ENCODE measurements around the gene HPS4. TPM values are rescaled to one million over a fixed set of nuclear protein-coding genes. Genes with fewer than 3 reads are reported as not detected.

HPS4 gene
- total RNA-seq, 2 experiments from 2014 or later, result 51.8 to 53.5 TPM

DNA sequence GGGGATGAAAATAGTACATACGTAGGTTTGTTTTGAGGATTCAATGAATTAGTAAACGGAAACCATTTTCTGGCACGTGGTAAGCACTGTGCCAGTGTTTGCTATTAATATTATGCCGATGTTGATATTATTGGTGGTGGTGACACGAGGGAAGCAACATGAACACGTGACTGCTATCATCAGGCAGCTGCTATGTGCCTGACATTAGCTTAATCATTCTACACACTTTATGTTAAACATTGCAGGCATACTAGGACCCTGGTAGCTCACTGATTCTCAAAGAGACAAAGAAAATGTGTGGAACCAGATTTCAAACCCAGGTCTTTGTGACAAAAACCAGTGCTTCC lies 750 bp upstream of the HPS4 start:
- Mint-ChIP-seq H3K36me3 (ENCODE audit: low read depth) (peaks cover 36% of the 10 kb centered on the region), H3K4me3 (peak overlapping the region; percentile 94), H3K27ac (peak overlapping the region; percentile 89), H3K4me1 (ENCODE audit: low read depth) (peaks cover 54% of the 10 kb centered on the region), H3K27me3 (no peaks in the 10 kb centered on the region), H3K9me3 (no peaks in the 10 kb centered on the region)
- POLR2A ChIA-PET, result interaction anchor here (0.6 to 3.6 kb wide), 17 partner anchors 8 to 198 kb away, joined by 3 to 16 read pairs (median 5); no protein-coding TSS in a partner anchor
- TF ChIP-seq, protein P1, sequence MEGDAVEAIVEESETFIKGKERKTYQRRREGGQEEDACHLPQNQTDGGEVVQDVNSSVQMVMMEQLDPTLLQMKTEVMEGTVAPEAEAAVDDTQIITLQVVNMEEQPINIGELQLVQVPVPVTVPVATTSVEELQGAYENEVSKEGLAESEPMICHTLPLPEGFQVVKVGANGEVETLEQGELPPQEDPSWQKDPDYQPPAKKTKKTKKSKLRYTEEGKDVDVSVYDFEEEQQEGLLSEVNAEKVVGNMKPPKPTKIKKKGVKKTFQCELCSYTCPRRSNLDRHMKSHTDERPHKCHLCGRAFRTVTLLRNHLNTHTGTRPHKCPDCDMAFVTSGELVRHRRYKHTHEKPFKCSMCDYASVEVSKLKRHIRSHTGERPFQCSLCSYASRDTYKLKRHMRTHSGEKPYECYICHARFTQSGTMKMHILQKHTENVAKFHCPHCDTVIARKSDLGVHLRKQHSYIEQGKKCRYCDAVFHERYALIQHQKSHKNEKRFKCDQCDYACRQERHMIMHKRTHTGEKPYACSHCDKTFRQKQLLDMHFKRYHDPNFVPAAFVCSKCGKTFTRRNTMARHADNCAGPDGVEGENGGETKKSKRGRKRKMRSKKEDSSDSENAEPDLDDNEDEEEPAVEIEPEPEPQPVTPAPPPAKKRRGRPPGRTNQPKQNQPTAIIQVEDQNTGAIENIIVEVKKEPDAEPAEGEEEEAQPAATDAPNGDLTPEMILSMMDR (IDR thresholded peaks at IDR 0.05), result no peak
- DNase-seq (no peak), ATAC-seq (no peak)
- CTCF ChIA-PET, result interaction anchor here (0.9 to 3.7 kb wide), 10 partner anchors 15 to 181 kb away, joined by 3 to 14 read pairs (median 3); no protein-coding TSS in a partner anchor
- intact Hi-C loops (cut with micrococcal nuclease), result no loop called here

DNA sequence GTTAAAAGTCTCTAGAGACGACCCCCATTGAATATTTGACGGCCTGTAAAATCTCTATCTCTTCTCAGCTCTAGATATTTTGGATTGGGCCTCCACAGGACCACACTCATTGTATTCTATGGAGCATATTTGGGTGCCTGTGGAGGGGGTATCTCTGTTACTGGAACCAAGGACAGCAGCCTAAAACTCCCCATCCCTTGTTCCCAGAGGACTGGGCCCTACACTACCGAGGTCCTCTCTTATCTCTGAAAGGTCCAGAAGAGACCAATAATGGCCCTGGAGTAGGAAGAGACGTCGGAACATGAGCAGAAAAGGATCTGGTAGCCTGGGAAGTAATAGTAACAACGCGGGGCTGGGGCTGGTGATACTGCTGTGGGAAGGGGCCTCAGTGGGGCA lies 542 bp downstream of the HPS4 start:
- no peaks in the 10 kb centered on the region for H3K27me3 Mint-ChIP-seq
- DNase-seq (no peak), ATAC-seq (no peak)
- POLR2A ChIA-PET, result interaction anchor here (0.7 to 3.6 kb wide), 18 partner anchors 9 to 748 kb away, joined by 3 to 16 read pairs (median 4); partner anchors contain the start of genes ASPHD2 and TFIP11
- H3K4me1 Mint-ChIP-seq (ENCODE audit: low read depth), result peaks cover 62% of the 10 kb centered on the region
- intact Hi-C loops (cut with micrococcal nuclease), result no loop called here
- peak overlapping the region; percentile 94 for H3K4me3 Mint-ChIP-seq
- H3K9me3 Mint-ChIP-seq, result no peaks in the 10 kb centered on the region
- peaks cover 35% of the 10 kb centered on the region for H3K36me3 Mint-ChIP-seq (ENCODE audit: low read depth)
- CTCF ChIA-PET, result interaction anchor here (1.1 to 7.7 kb wide), 11 partner anchors 9 to 190 kb away, joined by 3 to 48 read pairs (median 8); no protein-coding TSS in a partner anchor
- H3K27ac Mint-ChIP-seq, result peak overlapping the region; percentile 98
- TF ChIP-seq, protein P1 (IDR thresholded peaks at IDR 0.05), result no peak

DNA sequence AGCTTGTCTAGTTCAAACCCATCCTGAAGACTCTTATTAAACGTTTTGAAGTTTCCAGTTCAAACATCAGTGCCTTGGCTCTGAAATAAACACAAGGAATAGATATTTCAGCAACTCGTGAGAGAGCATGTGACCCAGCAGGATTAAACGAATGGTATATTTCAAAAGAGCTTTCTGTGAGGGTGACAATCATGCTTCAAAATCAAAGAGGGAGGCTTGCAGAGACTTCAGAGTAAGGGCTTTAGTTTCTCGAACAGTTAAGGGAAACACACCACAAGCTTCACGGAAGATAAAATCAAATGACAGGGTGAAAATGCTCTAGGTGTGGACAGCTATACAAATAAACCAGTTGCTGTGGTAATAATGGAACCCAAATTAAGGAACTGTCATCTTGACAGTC lies 1.4 kb downstream of the HPS4 start:
- no peaks in the 10 kb centered on the region for H3K9me3 Mint-ChIP-seq
- DNase-seq (no peak), ATAC-seq (no peak)
- peak overlapping the region; percentile 94 for H3K4me3 Mint-ChIP-seq
- H3K27ac Mint-ChIP-seq, result peak overlapping the region; percentile 98
- H3K27me3 Mint-ChIP-seq, result no peaks in the 10 kb centered on the region
- ChIA-PET CTCF (interaction anchor here (0.9 to 7.7 kb wide), 12 partner anchors 8 to 191 kb away, joined by 3 to 48 read pairs (median 7); no protein-coding TSS in a partner anchor), POLR2A (interaction anchor here (0.7 to 3.6 kb wide), 7 partner anchors 8 to 190 kb away, joined by 3 to 16 read pairs (median 4); no protein-coding TSS in a partner anchor)
- H3K36me3 Mint-ChIP-seq (ENCODE audit: low read depth), result peaks cover 43% of the 10 kb centered on the region
- peaks cover 71% of the 10 kb centered on the region for H3K4me1 Mint-ChIP-seq (ENCODE audit: low read depth)
- TF ChIP-seq, protein P1 (IDR thresholded peaks at IDR 0.05), result no peak
- intact Hi-C loops (cut with micrococcal nuclease), result no loop called here

DNA sequence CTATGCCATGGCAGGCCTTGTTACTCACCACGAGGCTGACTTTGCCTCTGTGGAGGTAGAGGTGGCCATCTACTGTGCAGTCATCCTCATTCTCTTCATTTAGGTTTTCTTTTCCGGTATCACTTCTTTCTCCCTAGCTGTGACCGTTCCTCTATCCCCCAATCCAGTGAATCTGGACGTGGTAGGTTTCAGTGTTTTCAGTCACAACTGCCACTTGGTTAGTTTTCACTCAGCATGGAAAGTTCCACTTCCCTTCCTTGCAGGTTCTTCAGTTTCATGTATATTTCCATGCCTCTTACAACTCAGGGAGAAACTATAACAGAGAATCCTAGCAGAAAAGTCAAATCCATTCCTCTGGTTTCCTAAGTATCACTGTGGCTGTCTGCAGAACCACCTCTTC lies 1.9 kb downstream of the HPS4 start:
- intact Hi-C loops (cut with micrococcal nuclease), result no loop called here
- ATAC-seq (no peak), DNase-seq (peak; percentile 17)
- CTCF ChIA-PET, result interaction anchor here (0.9 to 7.7 kb wide), 13 partner anchors 8 to 192 kb away, joined by 3 to 48 read pairs (median 6); no protein-coding TSS in a partner anchor
- TF ChIP-seq, protein P1 (IDR thresholded peaks at IDR 0.05), result no peak
- Mint-ChIP-seq H3K9me3 (no peaks in the 10 kb centered on the region), H3K27ac (peak overlapping the region; percentile 98), H3K36me3 (ENCODE audit: low read depth) (peaks cover 47% of the 10 kb centered on the region), H3K4me3 (peak overlapping the region; percentile 94), H3K27me3 (no peaks in the 10 kb centered on the region), H3K4me1 (ENCODE audit: low read depth) (peaks cover 76% of the 10 kb centered on the region)
- POLR2A ChIA-PET, result interaction anchor here (0.8 to 3.6 kb wide), 3 partner anchors 10 to 169 kb away, joined by 3 to 14 read pairs (median 5); no protein-coding TSS in a partner anchor

DNA sequence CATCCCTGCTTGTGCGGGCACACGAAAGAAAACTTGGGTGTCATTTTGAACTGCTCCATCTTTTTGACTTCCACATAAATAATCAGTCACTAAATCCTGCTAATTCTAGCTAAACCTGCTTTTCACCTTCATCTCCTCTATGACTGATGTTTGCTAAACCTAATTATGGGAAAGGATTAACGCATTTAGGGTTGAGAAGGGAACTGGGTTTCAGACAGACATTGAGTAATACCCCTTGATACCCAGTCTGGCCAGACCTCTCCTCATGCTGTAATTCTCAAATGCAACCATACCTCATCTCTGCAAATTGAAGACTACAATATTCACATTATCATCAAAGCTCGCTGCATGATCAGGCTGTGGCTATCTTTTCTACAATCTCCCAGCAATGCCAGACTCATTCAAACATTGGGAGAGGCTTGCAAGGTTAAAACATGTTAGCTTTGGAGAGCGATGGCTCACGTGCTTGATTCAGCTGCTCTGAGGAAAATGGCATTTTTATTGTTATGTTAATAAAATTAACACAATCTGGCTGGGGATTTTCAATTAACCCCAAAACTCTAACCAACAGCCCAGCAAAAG lies 2.4 kb downstream of the HPS4 start:
- intact Hi-C loops (cut with micrococcal nuclease), result no loop called here
- POLR2A ChIA-PET, result interaction anchor here (0.7 to 3.6 kb wide), 4 partner anchors 11 to 192 kb away, joined by 3 to 14 read pairs (median 4); no protein-coding TSS in a partner anchor
- H3K27ac Mint-ChIP-seq, result peak overlapping the region; percentile 98
- peak overlapping the region; percentile 75 for H3K4me3 Mint-ChIP-seq
- TF ChIP-seq, protein P1 (IDR thresholded peaks at IDR 0.05), result no peak
- peaks cover 76% of the 10 kb centered on the region for H3K4me1 Mint-ChIP-seq (ENCODE audit: low read depth)
- DNase-seq, result no peak
- no peaks in the 10 kb centered on the region for H3K9me3 Mint-ChIP-seq
- CTCF ChIA-PET, result interaction anchor here (0.9 to 7.7 kb wide), 10 partner anchors 11 to 192 kb away, joined by 3 to 48 read pairs (median 8); no protein-coding TSS in a partner anchor
- H3K27me3 Mint-ChIP-seq, result no peaks in the 10 kb centered on the region
- no peak for ATAC-seq
- peaks cover 51% of the 10 kb centered on the region for H3K36me3 Mint-ChIP-seq (ENCODE audit: low read depth)
